ENCODE results near the gene SRPRA. TPM values are rescaled to one million over a fixed set of nuclear protein-coding genes. Genes with fewer than 3 reads are reported as not detected.

The SRPRA gene
- total RNA-seq, 1 donor = 99.5 TPM

GRCh38 chr11:126219547-126219946 is 49.1 kb downstream of the SRPRA start:
- H3K27ac ChIP-seq (ENCODE audit: low read depth, low read length) = no peak overlapping the region
- no peak overlapping the region for H3K4me2 ChIP-seq (ENCODE audit: insufficient read depth, low read length)
- H2AFZ ChIP-seq (ENCODE audit: low read length) = no peak overlapping the region
- peaks cover 89% of the 10 kb centered on the region for H3K79me2 ChIP-seq (ENCODE audit: insufficient read depth, low read length)
- no peak for DNase-seq (ENCODE audit: insufficient read length, low spot score, missing footprints)
- no peak for TF ChIP-seq CTCF (IDR thresholded peaks at IDR 0.05; ENCODE audit: extremely low read depth, low read depth, low read length)
- no peaks in the 10 kb centered on the region for H3K36me3 ChIP-seq (ENCODE audit: insufficient read depth, low read length)
- H3K4me1 ChIP-seq (ENCODE audit: insufficient read depth, low read length) = no peaks in the 10 kb centered on the region
- H3K27me3 ChIP-seq (ENCODE audit: insufficient read depth, low read length) = no peaks in the 10 kb centered on the region
- H3K9me3 ChIP-seq (ENCODE audit: low read depth, low read length) = no peaks in the 10 kb centered on the region
- no peak overlapping the region for H3K4me3 ChIP-seq (ENCODE audit: insufficient read depth, low read length)
- peaks cover 38% of the 10 kb centered on the region for H4K20me1 ChIP-seq (ENCODE audit: insufficient read depth, low read length)

- Histone ChIP-seq H3K36me3 (ENCODE audit: insufficient read depth, low read length) (no peaks in the 10 kb centered on the region), H2AFZ (ENCODE audit: low read length) (no peak overlapping the region), H3K4me3 (ENCODE audit: insufficient read depth, low read length) (no peak overlapping the region), H3K27me3 (ENCODE audit: insufficient read depth, low read length) (no peaks in the 10 kb centered on the region), H3K4me1 (ENCODE audit: insufficient read depth, low read length) (peaks cover 7% of the 10 kb centered on the region), H4K20me1 (ENCODE audit: insufficient read depth, low read length) (peaks cover 41% of the 10 kb centered on the region), H3K4me2 (ENCODE audit: insufficient read depth, low read length) (no peak overlapping the region), H3K79me2 (ENCODE audit: insufficient read depth, low read length) (peaks cover 92% of the 10 kb centered on the region), H3K27ac (ENCODE audit: low read depth, low read length) (no peak overlapping the region), H3K9me3 (ENCODE audit: low read depth, low read length) (no peaks in the 10 kb centered on the region)
- TF ChIP-seq CTCF (IDR thresholded peaks at IDR 0.05; ENCODE audit: extremely low read depth, low read depth, low read length) = no peak
- no peak for DNase-seq (ENCODE audit: insufficient read length, low spot score, missing footprints)
Observed at GRCh38 chr11:126217491-126217890, 51.2 kb downstream of the SRPRA start.

GRCh38 chr11:126216526-126217305 is 52.0 kb downstream of the SRPRA start:
- Histone ChIP-seq H3K79me2 (ENCODE audit: insufficient read depth, low read length) (peaks cover 92% of the 10 kb centered on the region), H3K27me3 (ENCODE audit: insufficient read depth, low read length) (no peaks in the 10 kb centered on the region), H3K27ac (ENCODE audit: low read depth, low read length) (no peak overlapping the region), H3K9me3 (ENCODE audit: low read depth, low read length) (no peaks in the 10 kb centered on the region), H2AFZ (ENCODE audit: low read length) (no peak overlapping the region), H3K4me2 (ENCODE audit: insufficient read depth, low read length) (no peak overlapping the region), H3K4me3 (ENCODE audit: insufficient read depth, low read length) (no peak overlapping the region), H3K4me1 (ENCODE audit: insufficient read depth, low read length) (peaks cover 10% of the 10 kb centered on the region), H3K36me3 (ENCODE audit: insufficient read depth, low read length) (no peaks in the 10 kb centered on the region), H4K20me1 (ENCODE audit: insufficient read depth, low read length) (peaks cover 38% of the 10 kb centered on the region)
- TF ChIP-seq CTCF (IDR thresholded peaks at IDR 0.05; ENCODE audit: extremely low read depth, low read depth, low read length) = no peak
- no peak for DNase-seq (ENCODE audit: insufficient read length, low spot score, missing footprints)

GRCh38 chr11:126214841-126215240 is 53.9 kb downstream of the SRPRA start:
- Histone ChIP-seq H3K79me2 (ENCODE audit: insufficient read depth, low read length) (peaks cover 87% of the 10 kb centered on the region), H3K4me3 (ENCODE audit: insufficient read depth, low read length) (no peak overlapping the region), H3K4me2 (ENCODE audit: insufficient read depth, low read length) (no peak overlapping the region), H3K27me3 (ENCODE audit: insufficient read depth, low read length) (no peaks in the 10 kb centered on the region), H3K36me3 (ENCODE audit: insufficient read depth, low read length) (no peaks in the 10 kb centered on the region), H3K9me3 (ENCODE audit: low read depth, low read length) (no peaks in the 10 kb centered on the region), H2AFZ (ENCODE audit: low read length) (no peak overlapping the region), H3K4me1 (ENCODE audit: insufficient read depth, low read length) (peaks cover 14% of the 10 kb centered on the region), H4K20me1 (ENCODE audit: insufficient read depth, low read length) (peaks cover 33% of the 10 kb centered on the region), H3K27ac (ENCODE audit: low read depth, low read length) (no peak overlapping the region)
- no peak for DNase-seq (ENCODE audit: insufficient read length, low spot score, missing footprints)
- no peak for TF ChIP-seq CTCF (IDR thresholded peaks at IDR 0.05; ENCODE audit: extremely low read depth, low read depth, low read length)

Data from osteoblast (primary cell).